Upper lobe of right lung (tissue), 1 donor: ENCODE data around the gene ABCG8. TPM values are rescaled to one million over a fixed set of nuclear protein-coding genes. Genes with fewer than 3 reads are reported as not detected.

Experiments used
- ATAC-seq: fragments of 200-7000 bp; cut with Tn5 transposase; one replicate; pipeline ENCODE4 v1.9.1; 2020; ENCODE audit warnings: mild to moderate bottlenecking, moderate library complexity
- DNase-seq: peaks from one replicate; pipeline ENCODE4 v3.0.0-alpha.2; 2020
- H3K27ac ChIP-seq: fragments of 200-600 bp; one replicate; pipeline ENCODE4 v1.8.0; 2022
- H3K27me3 ChIP-seq: fragments of 200-600 bp; one replicate; pipeline ENCODE4 v1.8.0; 2022; ENCODE audit warnings: mild to moderate bottlenecking
- H3K36me3 ChIP-seq: fragments of 200-600 bp; one replicate; pipeline ENCODE4 v1.8.0; 2022
- H3K4me1 ChIP-seq: fragments of 200-600 bp; one replicate; pipeline ENCODE4 v1.8.0; 2022
- H3K4me3 ChIP-seq: fragments of 200-600 bp; one replicate; pipeline ENCODE4 v1.8.0; 2022; ENCODE audit warnings: mild to moderate bottlenecking
- H3K9me3 ChIP-seq: fragments of 200-600 bp; one replicate; pipeline ENCODE4 v1.8.0; 2022
- intact Hi-C: fragments of 100-400 bp; cut with DNase I; formaldehyde crosslinking; loops from one replicate; pipeline ENCODE4 v1.11.0; 2022
- total RNA-seq: library from RNA; stranded (reverse); fragmentation: NEBNext Ultra II Directional; extraction: Animal tissue kit (Norgen Biotek cat#: 25700); gene quantifications from one replicate; pipeline ENCODE4 v1.2.1, GENCODE V29; 2021
- TF ChIP-seq, protein P1 (sequence below): fragments of 200-600 bp; IDR thresholded peaks from one replicate; pipeline ENCODE4 v1.8.0; 2022; ENCODE audit warnings: antibody characterized with exemption
- donor health status: DM: no; HTN: yes; CAD: no; lungs with severe emphysema.

The ABCG8 gene
- total RNA-seq, 1 donor from 2014 or later, result not detected

- DNase-seq (no peak), ATAC-seq (no peak)
- Histone ChIP-seq H3K36me3 (peaks cover 80% of the 10 kb centered on the region), H3K4me3 (no peak overlapping the region), H3K9me3 (no peaks in the 10 kb centered on the region), H3K4me1 (no peaks in the 10 kb centered on the region), H3K27me3 (no peaks in the 10 kb centered on the region), H3K27ac (no peak overlapping the region)
- intact Hi-C loops, result no loop called here
- TF ChIP-seq, protein P1, sequence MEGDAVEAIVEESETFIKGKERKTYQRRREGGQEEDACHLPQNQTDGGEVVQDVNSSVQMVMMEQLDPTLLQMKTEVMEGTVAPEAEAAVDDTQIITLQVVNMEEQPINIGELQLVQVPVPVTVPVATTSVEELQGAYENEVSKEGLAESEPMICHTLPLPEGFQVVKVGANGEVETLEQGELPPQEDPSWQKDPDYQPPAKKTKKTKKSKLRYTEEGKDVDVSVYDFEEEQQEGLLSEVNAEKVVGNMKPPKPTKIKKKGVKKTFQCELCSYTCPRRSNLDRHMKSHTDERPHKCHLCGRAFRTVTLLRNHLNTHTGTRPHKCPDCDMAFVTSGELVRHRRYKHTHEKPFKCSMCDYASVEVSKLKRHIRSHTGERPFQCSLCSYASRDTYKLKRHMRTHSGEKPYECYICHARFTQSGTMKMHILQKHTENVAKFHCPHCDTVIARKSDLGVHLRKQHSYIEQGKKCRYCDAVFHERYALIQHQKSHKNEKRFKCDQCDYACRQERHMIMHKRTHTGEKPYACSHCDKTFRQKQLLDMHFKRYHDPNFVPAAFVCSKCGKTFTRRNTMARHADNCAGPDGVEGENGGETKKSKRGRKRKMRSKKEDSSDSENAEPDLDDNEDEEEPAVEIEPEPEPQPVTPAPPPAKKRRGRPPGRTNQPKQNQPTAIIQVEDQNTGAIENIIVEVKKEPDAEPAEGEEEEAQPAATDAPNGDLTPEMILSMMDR, result no peak
These were observed 58.1 kb downstream of the ABCG8 start for GRCh38 chr2:43896906-43897305.

GRCh38 chr2:43897492-43897891 is 58.7 kb downstream of the ABCG8 start:
- DNase-seq (no peak), ATAC-seq (no peak)
- Histone ChIP-seq H3K4me3 (no peak overlapping the region), H3K4me1 (no peaks in the 10 kb centered on the region), H3K27me3 (no peaks in the 10 kb centered on the region), H3K36me3 (peaks cover 80% of the 10 kb centered on the region), H3K9me3 (no peaks in the 10 kb centered on the region), H3K27ac (no peak overlapping the region)
- TF ChIP-seq, protein P1, result no peak
- intact Hi-C loops, result no loop called here

GRCh38 chr2:43898134-43898837 is 59.5 kb downstream of the ABCG8 start:
- peaks cover 72% of the 10 kb centered on the region for H3K36me3 ChIP-seq
- TF ChIP-seq, protein P1, result peak; percentile 48
- H3K4me3 ChIP-seq, result no peak overlapping the region
- no peaks in the 10 kb centered on the region for H3K4me1 ChIP-seq
- H3K27ac ChIP-seq, result peak overlapping the region; percentile 25
- intact Hi-C loops, result no loop called here
- no peaks in the 10 kb centered on the region for H3K9me3 ChIP-seq
- ATAC-seq (peak; percentile 88), DNase-seq (peak; percentile 72)
- no peaks in the 10 kb centered on the region for H3K27me3 ChIP-seq

DNA sequence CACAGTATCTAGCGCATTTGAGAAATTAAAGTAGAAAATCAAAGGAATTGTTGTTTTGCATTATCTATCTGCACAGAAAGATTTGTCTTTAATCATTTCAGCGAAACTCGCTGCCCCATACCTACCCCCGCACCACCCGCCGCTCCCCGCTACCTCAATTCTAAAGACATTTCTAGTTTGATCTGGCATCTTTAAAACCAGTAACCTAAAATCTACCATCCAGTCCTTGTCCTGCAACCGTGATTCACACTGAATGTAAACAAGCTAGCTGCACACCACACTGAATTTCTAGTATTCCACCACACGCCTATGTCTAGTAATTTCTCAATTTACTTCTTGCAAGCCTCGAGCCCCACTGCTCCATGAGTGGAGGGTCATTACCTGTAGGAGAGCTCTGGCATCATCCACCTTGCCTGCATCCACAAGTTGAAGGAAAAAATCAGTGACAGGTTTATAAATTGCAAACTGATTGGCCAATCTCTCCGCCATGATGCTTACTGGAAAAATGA is 60.1 kb downstream of the ABCG8 start:
- H3K27ac ChIP-seq, result no peak overlapping the region
- peaks cover 66% of the 10 kb centered on the region for H3K36me3 ChIP-seq
- ATAC-seq, result no peak
- DNase-seq, result no peak
- TF ChIP-seq, protein P1, result no peak
- H3K9me3 ChIP-seq, result no peaks in the 10 kb centered on the region
- H3K27me3 ChIP-seq, result no peaks in the 10 kb centered on the region
- H3K4me1 ChIP-seq, result no peaks in the 10 kb centered on the region
- no peak overlapping the region for H3K4me3 ChIP-seq
- intact Hi-C loops, result no loop called here

DNA sequence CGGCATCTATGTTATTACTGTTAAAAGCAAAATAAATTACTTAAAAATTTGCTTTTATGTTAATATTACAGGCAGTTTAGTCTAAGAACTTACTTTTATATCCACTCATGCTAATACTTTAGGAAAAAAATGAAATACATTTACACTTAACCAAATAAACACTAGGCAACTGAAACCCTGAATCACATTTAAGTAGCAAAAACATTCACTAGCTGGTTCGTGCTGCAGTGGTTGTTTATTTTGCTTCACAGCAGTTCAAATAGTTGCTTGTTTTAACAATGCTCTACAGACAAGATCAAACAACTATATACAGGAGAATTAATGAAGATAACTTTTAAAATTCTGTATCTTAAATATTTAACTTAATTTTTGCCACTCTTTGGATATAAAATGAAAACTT is 60.8 kb downstream of the ABCG8 start:
- ATAC-seq (no peak), DNase-seq (no peak)
- no peaks in the 10 kb centered on the region for H3K9me3 ChIP-seq
- H3K36me3 ChIP-seq, result peaks cover 64% of the 10 kb centered on the region
- intact Hi-C loops, result no loop called here
- no peak overlapping the region for H3K4me3 ChIP-seq
- no peak overlapping the region for H3K27ac ChIP-seq
- H3K27me3 ChIP-seq, result no peaks in the 10 kb centered on the region
- H3K4me1 ChIP-seq, result no peaks in the 10 kb centered on the region
- TF ChIP-seq, protein P1, result no peak
